HG03571 (cell line): ENCODE data around the gene PIGS.
"Not testable (repeated sequence)": the region's sequence is repeated elsewhere in the genome, so short reads cannot be mapped to it uniquely, and the experiment has no call there.

Source experiments
- ATAC-seq: cut with Tn5 transposase; IDR thresholded peaks from one replicate; pipeline ENCODE4 v1.9.1; 2021; ENCODE audit not compliant: unreplicated experiment

PIGS gene

GRCh38 chr17:28571361-28572122, at the start of gene PIGS:
TSS of gene PIGS (minus strand) at chr17:28571524. CDS start at chr17:28571496, 28 bp downstream.
- ATAC-seq: peak; percentile 80

GRCh38 chr17:28620010-28620409, 48.7 kb upstream of the PIGS start:
- ATAC-seq: no peak

GRCh38 chr17:28618464-28618863, 47.1 kb upstream of the PIGS start:
- no peak for ATAC-seq

- no peak for ATAC-seq
These were observed 45.0 kb upstream of the PIGS start for GRCh38 chr17:28616281-28616680.

- no peak for ATAC-seq
These were observed 44.1 kb upstream of the PIGS start for GRCh38 chr17:28615260-28615940.

GRCh38 chr17:28613931-28614381, 42.6 kb upstream of the PIGS start, which contains the start of gene RSKR:
TSS of gene RSKR (minus strand) at chr17:28614185. CDS start at chr17:28614161, 24 bp downstream.
- no peak for ATAC-seq

- ATAC-seq: no peak
These were observed 41.9 kb upstream of the PIGS start for GRCh38 chr17:28612936-28613872.

GRCh38 chr17:28612531-28612930, 41.2 kb upstream of the PIGS start:
- ATAC-seq: no peak

GRCh38 chr17:28610376-28610775, 39.1 kb upstream of the PIGS start:
- no peak for ATAC-seq

GRCh38 chr17:28604031-28604430, 32.7 kb upstream of the PIGS start:
- ATAC-seq: not testable (repeated sequence)

GRCh38 chr17:28599311-28600184, 28.2 kb upstream of the PIGS start:
- ATAC-seq: peak; percentile 45

GRCh38 chr17:28598799-28599310, 27.5 kb upstream of the PIGS start, which contains the start of gene SPAG5:
TSS of gene SPAG5 (minus strand) at chr17:28599025. CDS start at chr17:28598946, 79 bp downstream.
- peak; percentile 80 for ATAC-seq

GRCh38 chr17:28598389-28598788, 27.1 kb upstream of the PIGS start:
- no peak for ATAC-seq

- no peak for ATAC-seq
These were observed 26.5 kb upstream of the PIGS start for GRCh38 chr17:28597606-28598383.

- ATAC-seq: no peak
These were observed 20.9 kb upstream of the PIGS start for GRCh38 chr17:28592260-28592659.

- ATAC-seq: no peak
These were observed 14.5 kb upstream of the PIGS start for GRCh38 chr17:28585851-28586250.

GRCh38 chr17:28584434-28584833, 13.1 kb upstream of the PIGS start:
- no peak for ATAC-seq

GRCh38 chr17:28582513-28582912, 11.2 kb upstream of the PIGS start:
- ATAC-seq: no peak

GRCh38 chr17:28580959-28581358, 9.6 kb upstream of the PIGS start:
- no peak for ATAC-seq
